Ectodermal cell (in vitro differentiated cells): Measurements from ENCODE around the gene AMPD2.
"Not testable (repeated sequence)": the region's sequence is repeated elsewhere in the genome, so short reads cannot be mapped to it uniquely, and the experiment has no call there.

Experiments used
- H3K27ac ChIP-seq: 2 replicates; pipeline ENCODE4 v1.7.0; 2013; ENCODE audit warnings: mild to moderate bottlenecking, low read depth, low read length; ENCODE audit not compliant: insufficient read depth, poor library complexity, severe bottlenecking
- H3K27me3 ChIP-seq: 2 replicates; pipeline ENCODE4 v1.7.0; 2013; ENCODE audit warnings: mild to moderate bottlenecking, low read length; ENCODE audit not compliant: insufficient read depth, control insufficient read depth, poor library complexity, severe bottlenecking
- H3K36me3 ChIP-seq: one replicate; pipeline ENCODE4 v1.7.0; 2013; ENCODE audit warnings: low read length; ENCODE audit not compliant: control insufficient read depth, insufficient read depth
- H3K4me1 ChIP-seq: one replicate; pipeline ENCODE4 v1.7.0; 2013; ENCODE audit warnings: low read length; ENCODE audit not compliant: control insufficient read depth, insufficient read depth
- H3K4me3 ChIP-seq: 2 replicates; pipeline ENCODE4 v1.7.0; 2013; ENCODE audit warnings: low read depth, low read length, control low read depth; ENCODE audit not compliant: insufficient read depth
- H3K9me3 ChIP-seq: 2 replicates; pipeline ENCODE4 v1.7.0; 2013; ENCODE audit warnings: mild to moderate bottlenecking, low read length, moderate library complexity; ENCODE audit not compliant: control insufficient read depth
- WGBS, 2 experiments: methylation state at CpG; one replicate each; pipeline ENCODE4 v1.1.7; 2013; ENCODE audit warnings: missing lambda C conversion rate in 2 of 2; 5-methylcytosine and 5-hydroxymethylcytosine counted together

Gene AMPD2

GRCh38 chr1:109677459-109677858 is 57.8 kb downstream of the AMPD2 start:
- H3K4me1 ChIP-seq = no peaks in the 10 kb centered on the region
- no peaks in the 10 kb centered on the region for H3K27me3 ChIP-seq
- no peak overlapping the region for H3K27ac ChIP-seq
- 85 to 99% methylated on average over 3 of the region's 3 CpGs for WGBS, 2 experiments
- no peaks in the 10 kb centered on the region for H3K36me3 ChIP-seq
- no peak overlapping the region for H3K4me3 ChIP-seq
- H3K9me3 ChIP-seq = no peaks in the 10 kb centered on the region

- not testable (repeated sequence) for H3K9me3 ChIP-seq, H3K27ac ChIP-seq, H3K27me3 ChIP-seq, H3K36me3 ChIP-seq, H3K4me1 ChIP-seq, H3K4me3 ChIP-seq
- 92 to 97% methylated on average over 2 of the region's 2 CpGs for WGBS, 2 experiments
Observed at GRCh38 chr1:109678637-109679036, 59.0 kb downstream of the AMPD2 start.
